ENCODE measurements around the gene PTPRD.

DNA sequence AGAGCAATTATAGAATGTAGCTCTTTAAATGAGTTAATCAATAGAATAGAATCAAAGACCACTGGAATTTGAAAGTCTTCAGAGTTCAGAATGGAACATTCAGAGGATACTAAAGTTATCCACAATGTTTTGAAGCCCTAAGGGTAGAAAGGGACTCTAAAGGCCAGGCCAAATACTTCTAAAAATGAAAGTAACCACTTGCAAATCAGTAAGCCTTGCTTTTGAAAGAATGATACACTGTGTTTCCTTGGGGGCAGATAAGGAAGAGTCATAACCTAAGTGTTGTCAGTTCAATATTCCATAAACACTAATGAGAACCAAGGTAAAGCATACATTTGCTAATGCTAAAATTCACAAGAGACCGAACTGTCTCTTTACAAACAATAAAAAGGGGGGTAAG is 813.5 kb downstream of the PTPRD start:
- TF ChIP-seq ZNF626 (tag by site-specific recombination; IDR thresholded peaks at IDR 0.05), result no peak
- no peak for TF ChIP-seq ZNF510 (tag by site-specific recombination; IDR thresholded peaks at IDR 0.05; ENCODE audit: insufficient replicate concordance)
- TF ChIP-seq ATF2 (tag by site-specific recombination; IDR thresholded peaks at IDR 0.05; ENCODE audit: low read depth), result no peak
- no peak for TF ChIP-seq ZEB2 (tag by site-specific recombination; IDR thresholded peaks at IDR 0.05)
- TF ChIP-seq CTCF (tag by site-specific recombination; IDR thresholded peaks at IDR 0.05), result no peak
- TF ChIP-seq ZNF169 (tag by site-specific recombination; IDR thresholded peaks at IDR 0.05), result no peak
